Left ventricle myocardium inferior (tissue), 1 donor: ENCODE results near the gene INSR. TPM values are rescaled to one million over a fixed set of nuclear protein-coding genes. Genes with fewer than 3 reads are reported as not detected.

Source experiments
- DNase-seq: peaks from one replicate; pipeline ENCODE4 v3.0.0-alpha.2; 2020
- H3K27ac ChIP-seq: fragments of 200-600 bp; replicated peaks from 2 replicates; pipeline ENCODE4 v1.8.0; 2021
- H3K27me3 ChIP-seq: fragments of 200-600 bp; 2 replicates; pipeline ENCODE4 v1.8.0; 2021; ENCODE audit warnings: low read depth
- H3K36me3 ChIP-seq: fragments of 200-600 bp; 2 replicates; pipeline ENCODE4 v1.8.0; 2021
- H3K4me1 ChIP-seq: fragments of 200-600 bp; 2 replicates; pipeline ENCODE4 v1.8.0; 2021
- H3K4me3 ChIP-seq: fragments of 200-600 bp; 2 replicates; pipeline ENCODE4 v1.8.0; 2021; ENCODE audit warnings: mild to moderate bottlenecking, moderate library complexity
- H3K9me3 ChIP-seq: fragments of 200-600 bp; replicated peaks from 2 replicates; pipeline ENCODE4 v1.8.0; 2021
- intact Hi-C: fragments of 100-400 bp; cut with micrococcal nuclease; formaldehyde crosslinking; loops from one replicate; pipeline ENCODE4 v1.11.0; 2022
- total RNA-seq: library from RNA; stranded (reverse); fragmentation: NEBNext Ultra II Directional; extraction: Animal tissue kit (Norgen Biotek cat#: 25700); gene quantifications from one replicate; pipeline ENCODE4 v1.2.1, GENCODE V29; 2021
- TF ChIP-seq, protein P1 (sequence below): fragments of 200-600 bp; IDR thresholded peaks from 2 replicates; pipeline ENCODE4 v1.8.0; 2021; ENCODE audit warnings: antibody characterized with exemption, mild to moderate bottlenecking, borderline replicate concordance
- donor health status: DM: no; HTN: yes; CAD: no; lungs with severe emphysema.

Gene INSR
- total RNA-seq, 1 donor from 2014 or later = 85.3 TPM

DNA sequence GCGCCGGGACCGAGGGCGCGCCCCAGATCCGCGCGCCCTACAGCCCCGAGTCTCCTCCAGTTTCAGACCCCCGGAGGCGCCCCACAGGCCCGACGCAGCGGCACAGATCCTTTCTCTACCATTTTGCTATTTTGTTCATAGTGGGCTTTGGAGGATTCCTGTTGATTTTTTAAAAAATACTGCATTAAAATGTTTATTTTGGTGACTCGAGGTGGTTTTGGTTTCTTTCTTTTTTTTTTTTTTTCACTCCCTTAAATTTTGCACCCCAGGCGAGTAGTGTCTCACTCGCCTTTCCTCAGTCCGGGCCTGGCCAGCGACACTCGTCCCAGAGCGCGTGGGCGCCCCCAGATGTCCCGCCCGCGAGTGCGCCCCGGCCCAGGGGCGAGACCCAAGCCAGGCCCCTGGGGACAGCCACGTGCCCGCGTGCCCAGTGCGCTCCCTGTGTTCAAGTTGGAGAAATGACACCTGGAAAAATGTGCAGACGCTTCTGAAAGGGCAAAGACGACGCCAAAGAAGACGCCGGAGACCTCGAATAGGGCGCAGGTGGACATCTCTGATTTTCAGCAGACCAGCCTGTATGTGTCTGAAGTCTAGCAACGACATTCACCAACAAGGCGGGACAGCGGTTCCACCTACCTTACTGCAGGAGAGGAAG, 471 bp upstream of the INSR start:
- H3K9me3 ChIP-seq = no peaks in the 10 kb centered on the region
- peak overlapping the region; percentile 99 for H3K4me3 ChIP-seq
- peaks cover 51% of the 10 kb centered on the region for H3K4me1 ChIP-seq
- peak; percentile 82 for DNase-seq
- intact Hi-C loops = loop anchor here (5.0 kb wide), 1 partner anchor 97 kb away; no protein-coding TSS in a partner anchor
- TF ChIP-seq, protein P1, sequence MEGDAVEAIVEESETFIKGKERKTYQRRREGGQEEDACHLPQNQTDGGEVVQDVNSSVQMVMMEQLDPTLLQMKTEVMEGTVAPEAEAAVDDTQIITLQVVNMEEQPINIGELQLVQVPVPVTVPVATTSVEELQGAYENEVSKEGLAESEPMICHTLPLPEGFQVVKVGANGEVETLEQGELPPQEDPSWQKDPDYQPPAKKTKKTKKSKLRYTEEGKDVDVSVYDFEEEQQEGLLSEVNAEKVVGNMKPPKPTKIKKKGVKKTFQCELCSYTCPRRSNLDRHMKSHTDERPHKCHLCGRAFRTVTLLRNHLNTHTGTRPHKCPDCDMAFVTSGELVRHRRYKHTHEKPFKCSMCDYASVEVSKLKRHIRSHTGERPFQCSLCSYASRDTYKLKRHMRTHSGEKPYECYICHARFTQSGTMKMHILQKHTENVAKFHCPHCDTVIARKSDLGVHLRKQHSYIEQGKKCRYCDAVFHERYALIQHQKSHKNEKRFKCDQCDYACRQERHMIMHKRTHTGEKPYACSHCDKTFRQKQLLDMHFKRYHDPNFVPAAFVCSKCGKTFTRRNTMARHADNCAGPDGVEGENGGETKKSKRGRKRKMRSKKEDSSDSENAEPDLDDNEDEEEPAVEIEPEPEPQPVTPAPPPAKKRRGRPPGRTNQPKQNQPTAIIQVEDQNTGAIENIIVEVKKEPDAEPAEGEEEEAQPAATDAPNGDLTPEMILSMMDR = peak; percentile 58
- H3K36me3 ChIP-seq = no peaks in the 10 kb centered on the region
- no peaks in the 10 kb centered on the region for H3K27me3 ChIP-seq
- peak overlapping the region; percentile 96 for H3K27ac ChIP-seq

DNA sequence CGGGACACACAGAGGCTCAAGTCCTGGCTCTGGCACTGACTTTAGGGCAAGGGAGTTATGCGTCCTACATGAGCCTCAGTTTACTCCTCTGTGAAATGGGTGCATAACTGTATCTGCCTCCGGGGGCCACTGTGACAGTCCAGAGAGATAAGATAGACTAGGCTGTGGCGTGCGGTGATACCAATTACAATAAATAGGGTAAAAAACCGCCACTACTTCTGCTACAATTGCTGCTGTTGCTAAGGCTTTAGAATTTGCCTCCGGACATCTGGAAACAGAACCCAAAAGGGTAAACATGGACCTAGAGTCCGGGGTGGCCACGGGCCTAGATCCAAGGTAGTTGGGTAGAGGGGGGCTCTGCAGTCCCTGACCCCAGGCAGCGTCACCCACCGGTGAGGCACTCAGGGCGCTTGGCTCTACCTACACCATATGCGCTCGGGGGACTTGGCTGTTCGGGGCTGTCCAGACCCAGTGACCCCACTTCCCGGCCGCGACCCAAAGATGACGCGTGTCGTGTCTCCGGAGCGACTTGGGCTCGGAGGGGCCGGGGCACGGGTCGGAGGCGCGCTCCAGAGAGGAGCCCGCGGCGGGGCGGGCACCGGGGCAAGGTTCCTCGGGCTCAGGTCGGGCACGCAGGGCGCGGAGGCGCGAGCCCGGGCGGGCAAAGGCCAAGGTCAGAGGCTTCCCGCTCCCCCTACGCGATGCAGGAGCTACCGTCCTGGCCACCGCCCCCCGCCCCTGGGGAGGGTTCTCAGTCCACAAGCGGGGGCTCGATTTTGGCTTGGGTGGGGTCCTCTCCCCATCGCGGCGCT, 1.1 kb downstream of the INSR start:
- no peaks in the 10 kb centered on the region for H3K9me3 ChIP-seq
- TF ChIP-seq, protein P1 = no peak
- H3K27me3 ChIP-seq = no peaks in the 10 kb centered on the region
- H3K4me1 ChIP-seq = peaks cover 61% of the 10 kb centered on the region
- DNase-seq = peak; percentile 45
- peak overlapping the region; percentile 96 for H3K27ac ChIP-seq
- intact Hi-C loops = loop anchor here (5.0 kb wide), 1 partner anchor 96 kb away; no protein-coding TSS in a partner anchor
- H3K4me3 ChIP-seq = peak overlapping the region; percentile 99
- H3K36me3 ChIP-seq = no peaks in the 10 kb centered on the region

DNA sequence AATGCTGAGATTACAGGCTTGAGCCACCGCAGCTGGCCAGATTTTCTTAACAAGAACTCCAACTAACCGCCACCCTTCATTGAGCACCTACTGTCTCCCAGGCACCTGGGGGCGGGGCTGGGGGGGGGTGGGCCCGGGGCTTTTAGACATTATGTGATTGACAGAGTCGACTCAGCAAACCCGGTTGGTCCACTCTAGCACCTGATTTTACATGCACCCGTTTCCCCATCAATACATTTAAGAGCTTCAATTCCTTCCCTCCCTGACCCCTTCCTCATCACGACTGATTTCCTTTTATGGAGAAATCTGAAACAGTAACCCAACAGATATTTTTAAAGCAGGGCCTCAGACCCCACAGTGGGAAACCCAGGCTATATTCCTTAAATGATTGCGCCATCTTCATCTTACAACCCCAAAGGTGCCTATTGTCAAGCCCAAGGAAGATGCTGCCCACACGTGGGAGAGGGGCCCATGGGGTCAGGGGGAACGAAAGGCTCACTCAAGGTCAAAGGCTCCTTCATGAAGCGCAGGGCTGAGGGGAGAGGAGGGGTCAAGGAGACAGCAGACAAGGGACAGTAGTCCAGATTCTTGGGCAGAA, 1.8 kb downstream of the INSR start:
- TF ChIP-seq, protein P1 = no peak
- H3K27me3 ChIP-seq = no peaks in the 10 kb centered on the region
- peak overlapping the region; percentile 99 for H3K4me3 ChIP-seq
- no peak for DNase-seq
- no peaks in the 10 kb centered on the region for H3K9me3 ChIP-seq
- intact Hi-C loops = loop anchor here (5.0 kb wide), 1 partner anchor 95 kb away; no protein-coding TSS in a partner anchor
- H3K27ac ChIP-seq = peak overlapping the region; percentile 96
- H3K4me1 ChIP-seq = peaks cover 61% of the 10 kb centered on the region
- no peaks in the 10 kb centered on the region for H3K36me3 ChIP-seq

DNA sequence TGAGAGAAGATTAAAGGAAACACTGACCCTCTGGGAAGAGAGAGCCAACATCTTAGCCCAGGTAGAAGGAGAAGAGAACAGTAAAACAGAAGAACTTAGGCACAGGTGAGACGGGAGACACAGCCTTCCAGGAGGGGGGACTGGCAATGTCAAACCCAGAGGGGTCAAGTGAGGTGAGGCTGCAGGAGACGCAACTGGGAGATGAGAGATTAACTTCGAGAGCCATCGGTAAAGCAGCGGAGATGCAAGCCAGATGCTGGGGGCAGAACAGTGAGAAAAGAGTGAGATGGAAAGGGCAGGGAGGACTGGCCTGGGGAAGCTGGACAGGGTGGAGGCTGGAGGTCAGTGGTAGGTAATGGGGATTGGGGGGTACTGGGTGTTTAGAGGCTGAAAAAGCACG, 5.2 kb downstream of the INSR start:
- Histone ChIP-seq H3K9me3 (no peaks in the 10 kb centered on the region), H3K27ac (peak overlapping the region; percentile 42), H3K4me1 (peaks cover 52% of the 10 kb centered on the region), H3K4me3 (no peak overlapping the region), H3K27me3 (no peaks in the 10 kb centered on the region), H3K36me3 (no peaks in the 10 kb centered on the region)
- no peak for DNase-seq
- TF ChIP-seq, protein P1 = no peak
- intact Hi-C loops = no loop called here

DNA sequence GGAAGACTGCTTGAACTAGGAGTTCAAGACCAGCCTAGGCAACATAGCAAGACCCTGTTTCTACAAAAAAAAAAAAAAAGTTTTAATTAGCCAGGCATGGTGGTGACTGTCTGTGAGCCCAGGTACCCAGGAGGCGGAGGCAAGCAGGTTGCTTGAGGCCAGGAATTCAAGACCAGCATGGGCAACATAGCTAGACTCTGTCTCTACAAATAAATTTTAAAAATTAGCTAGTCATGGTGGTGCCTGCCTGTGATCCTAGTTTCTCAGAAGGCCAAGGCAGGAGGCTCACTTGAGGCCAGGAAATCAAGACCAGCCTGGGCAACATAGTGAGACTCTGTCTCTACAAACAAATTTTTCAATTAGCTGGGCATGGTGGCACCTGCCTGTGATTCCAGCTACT, 6.1 kb downstream of the INSR start:
- no peak for DNase-seq
- Histone ChIP-seq H3K36me3 (no peaks in the 10 kb centered on the region), H3K27me3 (no peaks in the 10 kb centered on the region), H3K9me3 (no peaks in the 10 kb centered on the region), H3K4me3 (no peak overlapping the region), H3K4me1 (peaks cover 44% of the 10 kb centered on the region), H3K27ac (peak overlapping the region; percentile 28)
- intact Hi-C loops = no loop called here
- TF ChIP-seq, protein P1 = no peak
